GM12878 (cell line): ENCODE results near the gene ASCC1. TPM values are rescaled to one million over a fixed set of nuclear protein-coding genes. Genes with fewer than 3 reads are reported as not detected.

Experiments used
- ATAC-seq: fragments of 200-7000 bp; cut with Tn5 transposase; 3 replicates; pipeline ENCODE4 v1.9.1; 2020; ENCODE audit warnings: mild to moderate bottlenecking, moderate library complexity
- BruUV-seq: library from RNA; stranded (reverse); fragments of 400-500 nt; replicated peaks from 2 replicates; lab custom pipeline; 2021; lab: Mats Ljungman, UMichigan
- CTCF ChIA-PET: fragments of 300-600 bp; sonication (Branson Sonifier 250); formaldehyde crosslinking; extraction: SDS; loops from one replicate; lab custom pipeline; 2021; ENCODE audit warnings: inconsistent platforms; lab: Yijun Ruan, JAX
- POLR2A ChIA-PET: fragments of 350-600 bp; formaldehyde crosslinking; extraction: SDS; loops from one replicate; lab custom pipeline; 2021; ENCODE audit warnings: inconsistent platforms; lab: Charles Lee
- RAD21 ChIA-PET: fragments of 300-600 bp; sonication (Branson Sonifier 250); formaldehyde crosslinking; loops from one replicate; lab custom pipeline; 2023; ENCODE audit warnings: antibody characterized with exemption; ENCODE audit not compliant: unreplicated experiment; lab: Charles Lee
- SMC1A ChIA-PET: fragments of 300-600 bp; sonication (Branson Sonifier 250); formaldehyde crosslinking; loops from one replicate; lab custom pipeline; 2023; ENCODE audit not compliant: unreplicated experiment, uncharacterized antibody; lab: Charles Lee
- DNase-seq: peaks from one replicate; pipeline ENCODE4 v3.0.0-alpha.2; 2011; ENCODE audit warnings: low read depth, low spot score
- FAIRE-seq: peaks from 3 replicates; lab custom pipeline; 2011; peaks lifted over from hg19 to GRCh38; lab: Jason Lieb, UNC
- H2AFZ ChIP-seq: 2 replicates; pipeline ENCODE4 v1.6.0; 2011; ENCODE audit warnings: low read depth, low read length, control low read depth; ENCODE audit not compliant: control insufficient read depth
- H3K27ac ChIP-seq: 2 replicates; pipeline ENCODE4 v1.5.1; 2011; ENCODE audit warnings: control low read depth; ENCODE audit not compliant: control insufficient read depth, insufficient read depth
- H3K27me3 ChIP-seq, 2 experiments: replicated peaks in 1 of 2; 2 replicates each; pipeline versions ENCODE4 v1.6.0 to v1.6.1; 2011; ENCODE audit warnings: low read length in 1 of 2; ENCODE audit not compliant: control insufficient read depth in 2 of 2, insufficient read depth in 2 of 2
- H3K36me3 ChIP-seq, 2 experiments: 2 replicates each; pipeline ENCODE4 v1.5.1; 2011; ENCODE audit warnings: low read length in 1 of 2; ENCODE audit not compliant: control insufficient read depth in 2 of 2, insufficient read depth in 2 of 2
- H3K4me1 ChIP-seq: 2 replicates; pipeline ENCODE4 v1.6.1; 2011; ENCODE audit warnings: mild to moderate bottlenecking, low read length, moderate library complexity, mixed read lengths; ENCODE audit not compliant: control insufficient read depth, insufficient read depth
- H3K4me2 ChIP-seq: 2 replicates; pipeline ENCODE4 v1.6.0; 2011; ENCODE audit warnings: control low read depth; ENCODE audit not compliant: control insufficient read depth, insufficient read depth
- H3K4me3 ChIP-seq: fragments of 200-600 bp; sonication (generic); 2 replicates; pipeline ENCODE4 v1.5.1; 2016
- H3K79me2 ChIP-seq: 2 replicates; pipeline ENCODE4 v1.6.0; 2011; ENCODE audit warnings: low read length; ENCODE audit not compliant: control insufficient read depth, insufficient read depth
- H3K9ac ChIP-seq: 2 replicates; pipeline ENCODE4 v1.8.0; 2011; ENCODE audit warnings: low read length, control low read depth, mixed read lengths; ENCODE audit not compliant: control insufficient read depth, insufficient read depth
- H3K9me3 ChIP-seq: replicated peaks from 3 replicates; pipeline ENCODE4 v1.5.1; 2011; ENCODE audit warnings: mild to moderate bottlenecking, low read length; ENCODE audit not compliant: control insufficient read depth, insufficient read depth
- H4K20me1 ChIP-seq: 2 replicates; pipeline ENCODE4 v1.6.0; 2011; ENCODE audit not compliant: control insufficient read depth, insufficient read depth
- CBX5 ChIP-seq: sonication (generic); IDR thresholded peaks from 2 replicates; pipeline ENCODE4 v1.6.1; 2016; ENCODE audit warnings: low read depth, moderate library complexity, mild to moderate bottlenecking, inconsistent platforms
- ESRRA ChIP-seq: IDR thresholded peaks from 2 replicates; pipeline ENCODE4 v1.6.1; 2012; ENCODE audit warnings: mild to moderate bottlenecking, low read length, improper control_type of control experiment
- EZH2 ChIP-seq: IDR thresholded peaks from 2 replicates; pipeline ENCODE4 v1.6.1; 2012; ENCODE audit warnings: low read depth, mild to moderate bottlenecking, control low read depth, inconsistent platforms, low read length, borderline replicate concordance; ENCODE audit not compliant: control insufficient read depth
- NR2C2 ChIP-seq: IDR thresholded peaks from 2 replicates; pipeline ENCODE4 v1.6.1; 2011; ENCODE audit warnings: borderline replicate concordance, low read depth; ENCODE audit not compliant: control insufficient read depth, insufficient read length
- PBX3 ChIP-seq: IDR thresholded peaks from 2 replicates; pipeline ENCODE4 v1.6.1; 2011; ENCODE audit warnings: mild to moderate bottlenecking, low read depth, low read length, moderate library complexity; ENCODE audit not compliant: insufficient replicate concordance
- TAF1 ChIP-seq: IDR thresholded peaks from 2 replicates; pipeline ENCODE4 v1.6.1; 2011; ENCODE audit warnings: mild to moderate bottlenecking, low read depth, low read length, borderline replicate concordance
- YBX1 ChIP-seq: fragments of 450-650 bp; IDR thresholded peaks from 2 replicates; pipeline ENCODE4 v1.6.1; 2016; ENCODE audit warnings: antibody characterized with exemption
- WGBS: methylation state at CpG from one replicate; pipeline ENCODE4 v1.1.6; 2016; ENCODE audit warnings: low lambda C conversion rate; ENCODE audit not compliant: insufficient replicate concordance, insufficient coverage; ENCODE audit errors: missing lambda C conversion rate; 5-methylcytosine and 5-hydroxymethylcytosine counted together
- in situ Hi-C: fragments of 300-500 bp; cut with MboI; formaldehyde crosslinking; loops from 9 replicates; pipeline ENCODE4 v1.14.3; 2018; ENCODE audit warnings: mixed read lengths
- intact Hi-C: fragments of 100-400 bp; cut with micrococcal nuclease; formaldehyde crosslinking; loops from one replicate; pipeline ENCODE4 v1.14.2; 2022; ENCODE audit not compliant: unreplicated experiment
- polyA plus RNA-seq, 11 experiments: library from polyadenylated mRNA; depleted of rRNA in 4 of 11; unstranded in 6 of 11; stranded (reverse) in 5 of 11; fragments of >200 nt; fragmentation: Nextera tagmentation in 4 of 11; fragmentation: Illumina TruSeq in 1 of 11; extraction: Ambion mirVana in 4 of 11; extraction: Trizol in 1 of 11; gene quantifications; 1 replicate in 1 of 11; 2 replicates in 10 of 11; pipeline versions ENCODE4 v1.2.1 to v1.2.3, GENCODE V29; 2011 to 2016; ENCODE audit warnings: inconsistent platforms in 2 of 11, missing spikeins in 2 of 11, low read depth in 1 of 11
- total RNA-seq, 4 experiments: library from RNA; depleted of rRNA in 3 of 4; stranded (reverse); fragments of >200 nt in 3 of 4; fragmentation: Illumina TruSeq in 1 of 4; extraction: Trizol in 1 of 4; gene quantifications; 2 replicates each; pipeline versions ENCODE4 v1.2.1 to v1.2.3, GENCODE V29; 2013 to 2021

ASCC1 gene
- total and polyA plus RNA-seq, 10 of the 15 experiments (the other 5 are each of a cell fraction or from before 2014, with no cell fraction given): 23.3 to 80.6 (median 42.8) TPM

DNA sequence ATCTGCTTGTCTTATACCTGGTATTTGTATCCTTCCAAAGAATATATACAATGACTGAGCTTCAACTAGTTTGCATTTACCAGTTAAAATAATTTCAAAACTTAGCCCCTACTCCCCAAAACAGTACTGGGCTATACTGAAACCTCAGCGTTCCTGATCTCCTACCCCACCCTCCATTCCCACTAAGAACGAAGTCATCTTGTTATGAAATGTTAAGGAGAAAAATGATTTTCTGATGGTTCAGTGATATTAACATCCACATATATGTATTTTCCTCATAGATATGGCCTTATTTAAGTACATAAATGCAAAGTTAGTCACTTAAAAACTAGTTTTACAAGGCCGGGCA, 29.1 kb downstream of the ASCC1 start:
- RAD21 ChIA-PET: interaction anchor here (0.6 kb wide), 1 partner anchor 54 kb away, joined by 3 read pairs; no protein-coding TSS in a partner anchor
- Histone ChIP-seq H3K9ac (no peak overlapping the region), H3K4me1 (no peaks in the 10 kb centered on the region), H4K20me1 (no peaks in the 10 kb centered on the region), H3K27me3 (no peaks in the 10 kb centered on the region), H3K4me3 (no peak overlapping the region), H3K9me3 (peaks cover 5% of the 10 kb centered on the region; the same call in 2 of the 3 replicates), H3K36me3 (peaks cover 1 to 7% of the 10 kb centered on the region in 2 experiments; a peak in 2 of 4 replicates), H2AFZ (no peak overlapping the region), H3K79me2 (no peaks in the 10 kb centered on the region), H3K4me2 (no peak overlapping the region), H3K27ac (no peak overlapping the region)
- DNase-seq: no peak
- no peak for ATAC-seq
- no TSS peak for BruUV-seq
- CTCF ChIA-PET: interaction anchor here (1.9 kb wide), 1 partner anchor 48 kb away, joined by 4 read pairs; no protein-coding TSS in a partner anchor
- SMC1A ChIA-PET: interaction anchor here (0.6 to 0.7 kb wide), 2 partner anchors 10 to 46 kb away, joined by 4 to 5 read pairs; no protein-coding TSS in a partner anchor
- no peak for FAIRE-seq
- in situ Hi-C loops: no loop called here
- intact Hi-C loops: no loop called here
- POLR2A ChIA-PET: interaction anchor here (0.6 to 0.7 kb wide), 4 partner anchors 31 to 147 kb away, joined by 5 to 9 read pairs (median 7); no protein-coding TSS in a partner anchor
- 97% methylated on average over 3 of the region's 3 CpGs for WGBS
- TF ChIP-seq CBX5 (no peak), TAF1 (no peak), YBX1 (no peak), PBX3 (no peak), NR2C2 (no peak), ESRRA (no peak), EZH2 (no peak)
